Measurements from ENCODE around the gene COX4I2.
"Not testable (repeated sequence)": the region's sequence is repeated elsewhere in the genome, so short reads cannot be mapped to it uniquely, and the experiment has no call there.

The COX4I2 gene

DNA sequence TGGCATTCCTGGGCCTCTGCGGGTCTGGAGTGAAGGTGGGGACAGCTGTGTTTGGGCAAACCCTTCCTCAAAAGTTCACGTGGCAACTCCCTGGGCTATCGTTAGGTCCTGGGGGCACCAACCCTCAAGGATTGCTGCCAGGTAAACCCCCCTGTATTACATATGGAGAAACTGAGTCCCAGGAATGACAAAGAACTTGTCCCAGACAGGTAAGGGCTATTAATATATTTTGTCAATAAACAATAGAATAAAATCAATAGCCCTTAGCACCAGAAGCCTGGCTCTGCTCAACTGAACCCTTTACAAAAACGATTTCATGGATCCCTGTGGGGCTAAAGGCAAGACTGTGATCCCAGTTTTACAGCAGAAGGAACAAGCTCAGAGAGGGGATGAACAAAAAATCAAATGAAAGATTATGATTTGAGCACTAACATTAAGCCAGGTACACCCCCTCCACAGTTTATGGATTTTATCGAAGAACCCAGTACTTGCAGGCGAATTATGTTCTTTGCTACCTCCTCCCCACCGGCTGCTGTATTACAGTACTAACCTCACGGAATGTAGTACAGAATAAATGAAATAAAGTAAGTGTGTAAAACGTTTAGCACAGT lies 30.0 kb upstream of the COX4I2 start:
- no peak for DNase-seq (ENCODE audit: low read depth in 1 of 2, low spot score in 1 of 2)
- Histone ChIP-seq H3K27me3 (ENCODE audit: insufficient read depth, poor library complexity, severe bottlenecking) (peaks cover 4% of the 10 kb centered on the region), H3K27ac (replicated peaks) (no peak overlapping the region), H3K4me3 (replicated peaks; ENCODE audit: insufficient read depth, low read length) (no peak overlapping the region)
- TF ChIP-seq, protein P1, sequence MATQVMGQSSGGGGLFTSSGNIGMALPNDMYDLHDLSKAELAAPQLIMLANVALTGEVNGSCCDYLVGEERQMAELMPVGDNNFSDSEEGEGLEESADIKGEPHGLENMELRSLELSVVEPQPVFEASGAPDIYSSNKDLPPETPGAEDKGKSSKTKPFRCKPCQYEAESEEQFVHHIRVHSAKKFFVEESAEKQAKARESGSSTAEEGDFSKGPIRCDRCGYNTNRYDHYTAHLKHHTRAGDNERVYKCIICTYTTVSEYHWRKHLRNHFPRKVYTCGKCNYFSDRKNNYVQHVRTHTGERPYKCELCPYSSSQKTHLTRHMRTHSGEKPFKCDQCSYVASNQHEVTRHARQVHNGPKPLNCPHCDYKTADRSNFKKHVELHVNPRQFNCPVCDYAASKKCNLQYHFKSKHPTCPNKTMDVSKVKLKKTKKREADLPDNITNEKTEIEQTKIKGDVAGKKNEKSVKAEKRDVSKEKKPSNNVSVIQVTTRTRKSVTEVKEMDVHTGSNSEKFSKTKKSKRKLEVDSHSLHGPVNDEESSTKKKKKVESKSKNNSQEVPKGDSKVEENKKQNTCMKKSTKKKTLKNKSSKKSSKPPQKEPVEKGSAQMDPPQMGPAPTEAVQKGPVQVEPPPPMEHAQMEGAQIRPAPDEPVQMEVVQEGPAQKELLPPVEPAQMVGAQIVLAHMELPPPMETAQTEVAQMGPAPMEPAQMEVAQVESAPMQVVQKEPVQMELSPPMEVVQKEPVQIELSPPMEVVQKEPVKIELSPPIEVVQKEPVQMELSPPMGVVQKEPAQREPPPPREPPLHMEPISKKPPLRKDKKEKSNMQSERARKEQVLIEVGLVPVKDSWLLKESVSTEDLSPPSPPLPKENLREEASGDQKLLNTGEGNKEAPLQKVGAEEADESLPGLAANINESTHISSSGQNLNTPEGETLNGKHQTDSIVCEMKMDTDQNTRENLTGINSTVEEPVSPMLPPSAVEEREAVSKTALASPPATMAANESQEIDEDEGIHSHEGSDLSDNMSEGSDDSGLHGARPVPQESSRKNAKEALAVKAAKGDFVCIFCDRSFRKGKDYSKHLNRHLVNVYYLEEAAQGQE (IDR thresholded peaks at IDR 0.05; ENCODE audit: insufficient replicate concordance, low read depth), result no peak
- no peak for TF ChIP-seq SPI1 (IDR thresholded peaks at IDR 0.05; ENCODE audit: borderline replicate concordance, low read depth)
- no peak for TF ChIP-seq GABPA (IDR thresholded peaks at IDR 0.05; ENCODE audit: low read depth)
- no peak for TF ChIP-seq POLR2AphosphoS5 (IDR thresholded peaks at IDR 0.05; ENCODE audit: low read depth)
- TF ChIP-seq, protein P2, sequence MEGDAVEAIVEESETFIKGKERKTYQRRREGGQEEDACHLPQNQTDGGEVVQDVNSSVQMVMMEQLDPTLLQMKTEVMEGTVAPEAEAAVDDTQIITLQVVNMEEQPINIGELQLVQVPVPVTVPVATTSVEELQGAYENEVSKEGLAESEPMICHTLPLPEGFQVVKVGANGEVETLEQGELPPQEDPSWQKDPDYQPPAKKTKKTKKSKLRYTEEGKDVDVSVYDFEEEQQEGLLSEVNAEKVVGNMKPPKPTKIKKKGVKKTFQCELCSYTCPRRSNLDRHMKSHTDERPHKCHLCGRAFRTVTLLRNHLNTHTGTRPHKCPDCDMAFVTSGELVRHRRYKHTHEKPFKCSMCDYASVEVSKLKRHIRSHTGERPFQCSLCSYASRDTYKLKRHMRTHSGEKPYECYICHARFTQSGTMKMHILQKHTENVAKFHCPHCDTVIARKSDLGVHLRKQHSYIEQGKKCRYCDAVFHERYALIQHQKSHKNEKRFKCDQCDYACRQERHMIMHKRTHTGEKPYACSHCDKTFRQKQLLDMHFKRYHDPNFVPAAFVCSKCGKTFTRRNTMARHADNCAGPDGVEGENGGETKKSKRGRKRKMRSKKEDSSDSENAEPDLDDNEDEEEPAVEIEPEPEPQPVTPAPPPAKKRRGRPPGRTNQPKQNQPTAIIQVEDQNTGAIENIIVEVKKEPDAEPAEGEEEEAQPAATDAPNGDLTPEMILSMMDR (IDR thresholded peaks at IDR 0.05; ENCODE audit: insufficient read depth, low read length), result no peak

DNA sequence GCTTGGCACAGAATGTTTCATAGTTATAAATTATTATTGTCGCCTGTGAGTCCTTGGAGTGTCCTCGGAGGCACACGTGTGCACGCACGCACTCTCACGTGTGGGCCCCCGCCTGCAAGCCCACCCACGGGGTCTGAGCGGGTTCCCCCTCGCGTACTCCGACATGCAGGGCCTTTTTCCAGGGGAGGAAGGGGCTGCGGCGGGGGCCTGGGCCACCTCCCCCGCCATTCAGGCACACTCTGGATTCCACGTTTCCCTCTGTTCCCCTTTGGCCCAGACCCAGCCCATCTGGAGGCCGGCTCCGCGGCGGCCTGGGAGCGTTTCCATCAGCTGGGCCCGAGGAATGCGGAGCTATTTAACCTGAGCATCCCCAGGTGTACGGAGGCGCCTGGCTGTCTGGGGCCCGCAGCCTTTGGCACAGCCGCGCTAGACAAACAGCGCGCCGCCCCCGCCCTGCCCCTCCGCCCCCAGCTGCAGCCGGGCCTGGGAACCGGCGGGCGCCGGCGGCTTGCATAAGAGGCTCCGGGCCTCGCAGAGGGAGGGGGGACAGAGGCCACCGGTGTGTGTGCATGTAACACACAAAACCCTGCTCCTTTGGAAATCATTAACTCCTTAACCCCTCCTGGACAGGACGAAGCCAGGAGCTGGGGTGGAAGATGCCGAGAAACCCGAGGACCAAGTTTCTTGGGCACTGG lies 29.3 kb upstream of the COX4I2 start:
- TF ChIP-seq, protein P2 (IDR thresholded peaks at IDR 0.05; ENCODE audit: insufficient read depth, low read length), result no peak
- no peak for TF ChIP-seq GABPA (IDR thresholded peaks at IDR 0.05; ENCODE audit: low read depth)
- TF ChIP-seq POLR2AphosphoS5 (IDR thresholded peaks at IDR 0.05; ENCODE audit: low read depth), result no peak
- TF ChIP-seq, protein P1 (IDR thresholded peaks at IDR 0.05; ENCODE audit: insufficient replicate concordance, low read depth), result no peak
- TF ChIP-seq SPI1 (IDR thresholded peaks at IDR 0.05; ENCODE audit: borderline replicate concordance, low read depth), result no peak
- Histone ChIP-seq H3K4me3 (replicated peaks; ENCODE audit: insufficient read depth, low read length) (peak overlapping the region; percentile 16), H3K27ac (replicated peaks) (no peak overlapping the region), H3K27me3 (ENCODE audit: insufficient read depth, poor library complexity, severe bottlenecking) (peaks cover 4% of the 10 kb centered on the region)
- peak in 1 of 2 experiments; percentile 61 for DNase-seq (ENCODE audit: low read depth in 1 of 2, low spot score in 1 of 2)

DNA sequence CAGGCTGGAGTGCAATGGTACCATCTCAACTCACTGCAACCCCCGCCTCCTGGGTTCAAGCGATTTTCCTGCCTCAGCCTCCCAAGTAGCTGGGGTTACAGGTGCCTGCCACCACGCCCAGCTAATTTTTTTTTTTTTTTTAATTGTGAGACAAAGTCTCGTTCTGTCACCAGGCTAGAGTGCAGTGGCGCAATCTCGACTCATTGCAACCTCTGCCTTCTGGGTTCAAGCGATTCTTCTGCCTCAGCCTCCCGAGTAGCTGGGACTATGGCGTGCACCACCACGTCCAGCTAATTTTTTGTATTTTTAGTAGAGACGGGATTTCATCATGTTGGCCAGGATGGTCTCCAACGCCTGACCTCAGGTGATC lies 25.5 kb upstream of the COX4I2 start:
- peak in 1 of 2 experiments; percentile 26 for DNase-seq (ENCODE audit: low read depth in 1 of 2, low spot score in 1 of 2)
- H3K27me3 ChIP-seq (ENCODE audit: insufficient read depth, poor library complexity, severe bottlenecking); H3K4me3 ChIP-seq (replicated peaks; ENCODE audit: insufficient read depth, low read length): not testable (repeated sequence)
- H3K27ac ChIP-seq (replicated peaks), result peak overlapping the region; percentile 82; the same call in 1 of the 2 replicates

DNA sequence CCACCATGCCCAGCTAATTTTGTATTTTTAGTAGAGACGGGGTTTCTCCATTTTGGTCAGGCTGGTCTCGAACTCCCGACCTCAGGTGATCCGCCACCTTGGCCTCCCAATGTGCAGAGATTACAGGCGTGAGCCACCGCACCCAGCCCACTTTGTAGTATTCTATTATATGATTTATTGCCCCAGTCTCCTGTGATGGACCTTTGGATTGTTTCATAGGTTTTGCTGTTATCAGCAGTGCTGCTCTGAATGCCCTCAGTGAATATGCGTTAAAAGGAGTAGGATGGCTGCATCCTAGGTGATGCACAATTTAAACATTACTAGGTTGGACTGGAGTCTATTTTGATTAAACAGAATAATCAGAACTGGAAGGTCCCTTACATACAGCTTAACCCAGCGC lies 22.3 kb upstream of the COX4I2 start:
- TF ChIP-seq GABPA (IDR thresholded peaks at IDR 0.05; ENCODE audit: low read depth) (no peak), SPI1 (IDR thresholded peaks at IDR 0.05; ENCODE audit: borderline replicate concordance, low read depth) (no peak), POLR2AphosphoS5 (IDR thresholded peaks at IDR 0.05; ENCODE audit: low read depth) (no peak)
- TF ChIP-seq, protein P2 (IDR thresholded peaks at IDR 0.05; ENCODE audit: insufficient read depth, low read length), result no peak
- TF ChIP-seq, protein P1 (IDR thresholded peaks at IDR 0.05; ENCODE audit: insufficient replicate concordance, low read depth), result no peak
- DNase-seq (ENCODE audit: low read depth in 1 of 2, low spot score in 1 of 2), result no peak
- Histone ChIP-seq H3K27ac (replicated peaks) (no peak overlapping the region), H3K27me3 (ENCODE audit: insufficient read depth, poor library complexity, severe bottlenecking) (no peaks in the 10 kb centered on the region), H3K4me3 (replicated peaks; ENCODE audit: insufficient read depth, low read length) (no peak overlapping the region)

Measured in HL-60 (cell line).